ENCODE results near the gene G3BP1. TPM values are rescaled to one million over a fixed set of nuclear protein-coding genes. Genes with fewer than 3 reads are reported as not detected.

Gene G3BP1
- total RNA-seq, 1 donor from 2014 or later, result 118 TPM

- H3K4me3 ChIP-seq (ENCODE audit: low read depth, low read length), result no peak overlapping the region
- DNase-seq (ENCODE audit: low read depth), result no peak
- TF ChIP-seq, protein P1, sequence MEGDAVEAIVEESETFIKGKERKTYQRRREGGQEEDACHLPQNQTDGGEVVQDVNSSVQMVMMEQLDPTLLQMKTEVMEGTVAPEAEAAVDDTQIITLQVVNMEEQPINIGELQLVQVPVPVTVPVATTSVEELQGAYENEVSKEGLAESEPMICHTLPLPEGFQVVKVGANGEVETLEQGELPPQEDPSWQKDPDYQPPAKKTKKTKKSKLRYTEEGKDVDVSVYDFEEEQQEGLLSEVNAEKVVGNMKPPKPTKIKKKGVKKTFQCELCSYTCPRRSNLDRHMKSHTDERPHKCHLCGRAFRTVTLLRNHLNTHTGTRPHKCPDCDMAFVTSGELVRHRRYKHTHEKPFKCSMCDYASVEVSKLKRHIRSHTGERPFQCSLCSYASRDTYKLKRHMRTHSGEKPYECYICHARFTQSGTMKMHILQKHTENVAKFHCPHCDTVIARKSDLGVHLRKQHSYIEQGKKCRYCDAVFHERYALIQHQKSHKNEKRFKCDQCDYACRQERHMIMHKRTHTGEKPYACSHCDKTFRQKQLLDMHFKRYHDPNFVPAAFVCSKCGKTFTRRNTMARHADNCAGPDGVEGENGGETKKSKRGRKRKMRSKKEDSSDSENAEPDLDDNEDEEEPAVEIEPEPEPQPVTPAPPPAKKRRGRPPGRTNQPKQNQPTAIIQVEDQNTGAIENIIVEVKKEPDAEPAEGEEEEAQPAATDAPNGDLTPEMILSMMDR (conservative IDR thresholded peaks at IDR 0.05; ENCODE audit: low read depth, low read length), result no peak
These were observed 21.6 kb downstream of the G3BP1 start for GRCh38 chr5:151793358-151793757.

DNA sequence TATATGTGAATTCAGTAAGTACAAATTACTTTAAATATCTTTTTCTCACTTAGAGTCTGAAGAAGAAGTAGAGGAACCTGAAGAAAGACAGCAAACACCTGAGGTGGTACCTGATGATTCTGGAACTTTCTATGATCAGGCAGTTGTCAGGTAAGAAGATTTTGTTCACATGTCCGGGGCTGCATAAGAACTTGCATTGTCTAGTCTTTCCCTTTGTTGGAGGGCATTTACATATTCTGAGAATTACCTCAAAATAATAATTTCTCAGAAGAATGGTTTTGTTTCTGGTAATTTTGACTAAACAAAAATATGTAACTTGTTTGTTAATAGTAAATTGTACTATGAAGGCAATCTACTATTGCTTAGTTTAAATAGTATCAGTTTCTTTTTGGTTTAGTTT, 23.7 kb downstream of the G3BP1 start:
- H3K4me3 ChIP-seq (ENCODE audit: low read depth, low read length), result no peak overlapping the region
- TF ChIP-seq, protein P1 (conservative IDR thresholded peaks at IDR 0.05; ENCODE audit: low read depth, low read length), result no peak
- DNase-seq (ENCODE audit: low read depth), result no peak

- TF ChIP-seq, protein P1 (conservative IDR thresholded peaks at IDR 0.05; ENCODE audit: low read depth, low read length), result no peak
- DNase-seq (ENCODE audit: low read depth), result no peak
- H3K4me3 ChIP-seq (ENCODE audit: low read depth, low read length), result no peak overlapping the region
These were observed 26.9 kb downstream of the G3BP1 start for GRCh38 chr5:151798674-151799073.

GRCh38 chr5:151799407-151799806, 27.7 kb downstream of the G3BP1 start:
- DNase-seq (ENCODE audit: low read depth), result no peak
- TF ChIP-seq, protein P1 (conservative IDR thresholded peaks at IDR 0.05; ENCODE audit: low read depth, low read length), result no peak
- no peak overlapping the region for H3K4me3 ChIP-seq (ENCODE audit: low read depth, low read length)

DNA sequence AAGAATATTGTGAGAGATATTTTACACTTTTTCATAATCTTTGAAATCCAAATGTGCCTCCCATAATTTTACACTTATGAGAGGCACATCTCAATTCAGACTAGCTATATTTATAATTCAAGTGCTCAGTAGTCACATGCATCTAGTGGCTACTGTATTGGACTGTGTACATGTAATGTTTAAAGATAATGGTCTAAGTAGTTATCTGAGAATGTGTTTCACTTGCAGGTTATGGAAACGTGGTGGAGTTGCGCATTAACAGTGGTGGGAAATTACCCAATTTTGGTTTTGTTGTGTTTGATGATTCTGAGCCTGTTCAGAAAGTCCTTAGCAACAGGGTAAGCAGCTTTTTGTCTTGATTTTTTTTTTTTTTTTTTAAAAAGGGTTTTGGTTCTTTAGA, 28.8 kb downstream of the G3BP1 start:
- DNase-seq (ENCODE audit: low read depth), result no peak
- TF ChIP-seq, protein P1 (conservative IDR thresholded peaks at IDR 0.05; ENCODE audit: low read depth, low read length), result no peak
- no peak overlapping the region for H3K4me3 ChIP-seq (ENCODE audit: low read depth, low read length)

DNA sequence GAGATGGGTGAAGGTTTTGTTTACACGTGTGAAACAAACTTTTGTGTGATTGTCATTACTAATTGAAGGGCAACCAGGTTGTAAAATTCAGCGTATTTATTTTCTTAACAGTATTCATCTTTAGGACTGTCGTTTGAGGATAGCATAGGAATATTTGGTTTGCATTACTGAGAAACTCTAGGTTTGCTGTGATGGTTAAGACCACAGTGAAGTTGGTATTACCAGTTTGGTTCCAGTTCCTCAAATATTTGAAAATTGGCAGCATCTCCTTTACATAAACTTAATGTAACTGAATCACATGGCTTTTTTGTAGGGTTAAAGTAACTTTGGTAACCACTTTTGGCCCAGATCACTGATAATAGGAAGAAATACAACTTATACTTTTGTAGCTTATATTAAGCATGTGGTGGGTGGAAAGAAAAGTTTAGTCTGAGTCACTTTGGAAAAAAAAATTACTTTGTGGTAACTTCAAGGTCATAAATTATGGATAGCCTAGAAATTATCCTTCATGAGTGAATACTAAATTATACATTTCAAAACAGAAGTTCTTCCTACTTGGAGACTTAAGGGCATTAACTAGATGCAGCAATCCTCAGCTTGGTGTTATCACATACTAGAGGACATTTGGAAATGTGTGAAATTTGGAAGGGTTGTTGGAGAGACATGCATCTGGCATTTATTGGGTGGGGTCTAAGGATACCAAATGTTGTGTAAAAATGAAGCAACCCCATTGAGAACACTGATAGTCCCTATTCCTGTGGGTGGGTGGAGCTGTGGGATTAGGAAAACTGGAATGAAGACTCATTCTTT, 33.9 kb downstream of the G3BP1 start:
- no peak overlapping the region for H3K4me3 ChIP-seq (ENCODE audit: low read depth, low read length)
- TF ChIP-seq, protein P1 (conservative IDR thresholded peaks at IDR 0.05; ENCODE audit: low read depth, low read length), result no peak
- no peak for DNase-seq (ENCODE audit: low read depth)
